ENCODE results near the gene ASCC1.

DNA sequence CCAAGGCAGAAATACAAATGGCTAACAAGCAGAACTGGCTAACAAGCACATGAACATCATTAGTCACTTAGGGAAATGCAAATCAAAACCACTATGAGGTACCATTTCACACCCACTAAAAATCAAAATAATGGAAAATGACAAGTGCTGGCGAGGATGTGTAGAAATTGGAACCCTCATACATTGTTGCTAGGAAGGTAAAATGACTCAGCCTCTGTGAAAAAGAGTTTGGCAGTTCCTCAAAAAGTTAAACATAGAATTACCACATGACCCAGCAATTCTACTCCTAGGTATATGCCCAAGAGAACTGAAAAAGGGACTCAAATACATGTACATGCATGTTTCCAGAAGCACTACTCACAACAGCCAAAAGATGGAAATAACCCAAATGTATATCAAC lies 53.1 kb downstream of the ASCC1 start:
- TF ChIP-seq CTCF (IDR thresholded peaks at IDR 0.05; ENCODE audit: insufficient read depth, low read length, poor library complexity, severe bottlenecking) (no peak), EZH2phosphoT487 (conservative IDR thresholded peaks at IDR 0.05; ENCODE audit: low read length) (no peak)

Measured in SU-DHL-6 (cell line).